ENCODE data around the gene NELL2.

Gene NELL2

GRCh38 chr12:44618946-44619345 lies 257.2 kb downstream of the NELL2 start:
- Mint-ChIP-seq H3K4me1 (no peaks in the 10 kb centered on the region), H3K36me3 (ENCODE audit: insufficient read depth) (peaks cover 2% of the 10 kb centered on the region), H3K27ac (ENCODE audit: low read depth) (no peak overlapping the region), H3K9me3 (no peaks in the 10 kb centered on the region), H3K4me3 (no peak overlapping the region), H3K27me3 (no peaks in the 10 kb centered on the region)
- ATAC-seq (replicated peaks; ENCODE audit: extremely low read depth, poor library complexity, severe bottlenecking): no peak
- DNase-seq (ENCODE audit: low spot score in 2 of 2): no peak

- no peaks in the 10 kb centered on the region for H3K27me3 Mint-ChIP-seq
- no peak overlapping the region for H3K27ac Mint-ChIP-seq (ENCODE audit: low read depth)
- H3K9me3 Mint-ChIP-seq: no peaks in the 10 kb centered on the region
- DNase-seq (ENCODE audit: low spot score in 2 of 2): no peak
- ATAC-seq (replicated peaks; ENCODE audit: extremely low read depth, poor library complexity, severe bottlenecking): no peak
- no peaks in the 10 kb centered on the region for H3K4me1 Mint-ChIP-seq
- no peak overlapping the region for H3K4me3 Mint-ChIP-seq
- peaks cover 2% of the 10 kb centered on the region for H3K36me3 Mint-ChIP-seq (ENCODE audit: insufficient read depth)
Measured at GRCh38 chr12:44616402-44616801, 259.7 kb downstream of the NELL2 start.

- DNase-seq (ENCODE audit: low spot score in 2 of 2) (no peak), ATAC-seq (replicated peaks; ENCODE audit: extremely low read depth, poor library complexity, severe bottlenecking) (no peak)
- H3K4me3 Mint-ChIP-seq: no peak overlapping the region
- H3K27ac Mint-ChIP-seq (ENCODE audit: low read depth): no peak overlapping the region
- no peaks in the 10 kb centered on the region for H3K27me3 Mint-ChIP-seq
- no peaks in the 10 kb centered on the region for H3K4me1 Mint-ChIP-seq
- no peaks in the 10 kb centered on the region for H3K9me3 Mint-ChIP-seq
- H3K36me3 Mint-ChIP-seq (ENCODE audit: insufficient read depth): peaks cover 6% of the 10 kb centered on the region
Measured at GRCh38 chr12:44611538-44611937, 264.6 kb downstream of the NELL2 start.

GRCh38 chr12:44603701-44604100 lies 272.4 kb downstream of the NELL2 start:
- ATAC-seq (replicated peaks; ENCODE audit: extremely low read depth, poor library complexity, severe bottlenecking) (no peak), DNase-seq (ENCODE audit: low spot score in 2 of 2) (no peak)
- H3K27me3 Mint-ChIP-seq: no peaks in the 10 kb centered on the region
- peaks cover 9% of the 10 kb centered on the region for H3K36me3 Mint-ChIP-seq (ENCODE audit: insufficient read depth)
- H3K4me3 Mint-ChIP-seq: no peak overlapping the region
- H3K9me3 Mint-ChIP-seq: no peaks in the 10 kb centered on the region
- no peak overlapping the region for H3K27ac Mint-ChIP-seq (ENCODE audit: low read depth)
- no peaks in the 10 kb centered on the region for H3K4me1 Mint-ChIP-seq

GRCh38 chr12:44592626-44593025 lies 283.5 kb downstream of the NELL2 start:
- DNase-seq (ENCODE audit: low spot score in 2 of 2) (no peak), ATAC-seq (replicated peaks; ENCODE audit: extremely low read depth, poor library complexity, severe bottlenecking) (no peak)
- Mint-ChIP-seq H3K36me3 (ENCODE audit: insufficient read depth) (peaks cover 9% of the 10 kb centered on the region), H3K9me3 (no peaks in the 10 kb centered on the region), H3K27me3 (no peaks in the 10 kb centered on the region), H3K4me3 (no peak overlapping the region), H3K27ac (ENCODE audit: low read depth) (no peak overlapping the region), H3K4me1 (peaks cover 5% of the 10 kb centered on the region)

- H3K36me3 Mint-ChIP-seq (ENCODE audit: insufficient read depth): peaks cover 7% of the 10 kb centered on the region
- H3K27ac Mint-ChIP-seq (ENCODE audit: low read depth): no peak overlapping the region
- H3K4me1 Mint-ChIP-seq: peaks cover 5% of the 10 kb centered on the region
- H3K9me3 Mint-ChIP-seq: no peaks in the 10 kb centered on the region
- no peak for DNase-seq (ENCODE audit: low spot score in 2 of 2)
- no peak overlapping the region for H3K4me3 Mint-ChIP-seq
- H3K27me3 Mint-ChIP-seq: no peaks in the 10 kb centered on the region
- ATAC-seq (replicated peaks; ENCODE audit: extremely low read depth, poor library complexity, severe bottlenecking): no peak
Measured at GRCh38 chr12:44589697-44590096, 286.4 kb downstream of the NELL2 start.

- Mint-ChIP-seq H3K4me3 (no peak overlapping the region), H3K27ac (ENCODE audit: low read depth) (no peak overlapping the region), H3K27me3 (no peaks in the 10 kb centered on the region), H3K4me1 (peaks cover 5% of the 10 kb centered on the region), H3K9me3 (no peaks in the 10 kb centered on the region), H3K36me3 (ENCODE audit: insufficient read depth) (peaks cover 7% of the 10 kb centered on the region)
- ATAC-seq (replicated peaks; ENCODE audit: extremely low read depth, poor library complexity, severe bottlenecking) (no peak), DNase-seq (ENCODE audit: low spot score in 2 of 2) (no peak)
Measured at GRCh38 chr12:44588651-44589050, 287.5 kb downstream of the NELL2 start.

- DNase-seq (ENCODE audit: low spot score in 2 of 2): no peak
- Mint-ChIP-seq H3K27ac (ENCODE audit: low read depth) (no peak overlapping the region), H3K4me3 (no peak overlapping the region), H3K27me3 (no peaks in the 10 kb centered on the region), H3K4me1 (no peaks in the 10 kb centered on the region), H3K9me3 (no peaks in the 10 kb centered on the region), H3K36me3 (ENCODE audit: insufficient read depth) (peaks cover 5% of the 10 kb centered on the region)
- no peak for ATAC-seq (replicated peaks; ENCODE audit: extremely low read depth, poor library complexity, severe bottlenecking)
Measured at GRCh38 chr12:44584625-44585024, 291.5 kb downstream of the NELL2 start.

GRCh38 chr12:44582521-44582920 lies 293.6 kb downstream of the NELL2 start:
- H3K27me3 Mint-ChIP-seq: no peaks in the 10 kb centered on the region
- no peaks in the 10 kb centered on the region for H3K4me1 Mint-ChIP-seq
- peaks cover 3% of the 10 kb centered on the region for H3K36me3 Mint-ChIP-seq (ENCODE audit: insufficient read depth)
- no peak overlapping the region for H3K27ac Mint-ChIP-seq (ENCODE audit: low read depth)
- ATAC-seq (replicated peaks; ENCODE audit: extremely low read depth, poor library complexity, severe bottlenecking): no peak
- no peak overlapping the region for H3K4me3 Mint-ChIP-seq
- no peak for DNase-seq (ENCODE audit: low spot score in 2 of 2)
- H3K9me3 Mint-ChIP-seq: no peaks in the 10 kb centered on the region

GRCh38 chr12:44581642-44582242 lies 294.4 kb downstream of the NELL2 start:
- no peaks in the 10 kb centered on the region for H3K27me3 Mint-ChIP-seq
- H3K4me1 Mint-ChIP-seq: no peaks in the 10 kb centered on the region
- no peak overlapping the region for H3K27ac Mint-ChIP-seq (ENCODE audit: low read depth)
- no peak for ATAC-seq (replicated peaks; ENCODE audit: extremely low read depth, poor library complexity, severe bottlenecking)
- no peaks in the 10 kb centered on the region for H3K9me3 Mint-ChIP-seq
- H3K4me3 Mint-ChIP-seq: no peak overlapping the region
- H3K36me3 Mint-ChIP-seq (ENCODE audit: insufficient read depth): peaks cover 3% of the 10 kb centered on the region
- no peak for DNase-seq (ENCODE audit: low spot score in 2 of 2)

- Mint-ChIP-seq H3K9me3 (no peaks in the 10 kb centered on the region), H3K4me3 (no peak overlapping the region), H3K36me3 (ENCODE audit: insufficient read depth) (peaks cover 2% of the 10 kb centered on the region), H3K27ac (ENCODE audit: low read depth) (no peak overlapping the region), H3K4me1 (no peaks in the 10 kb centered on the region), H3K27me3 (no peaks in the 10 kb centered on the region)
- DNase-seq (ENCODE audit: low spot score in 2 of 2): no peak
- no peak for ATAC-seq (replicated peaks; ENCODE audit: extremely low read depth, poor library complexity, severe bottlenecking)
Measured at GRCh38 chr12:44574586-44574985, 301.5 kb downstream of the NELL2 start.

- Mint-ChIP-seq H3K4me1 (no peaks in the 10 kb centered on the region), H3K36me3 (ENCODE audit: insufficient read depth) (peaks cover 2% of the 10 kb centered on the region), H3K9me3 (no peaks in the 10 kb centered on the region), H3K27ac (ENCODE audit: low read depth) (no peak overlapping the region), H3K4me3 (no peak overlapping the region), H3K27me3 (no peaks in the 10 kb centered on the region)
- ATAC-seq (replicated peaks; ENCODE audit: extremely low read depth, poor library complexity, severe bottlenecking) (no peak), DNase-seq (ENCODE audit: low spot score in 2 of 2) (no peak)
Measured at GRCh38 chr12:44573723-44574122, 302.4 kb downstream of the NELL2 start.

GRCh38 chr12:44571006-44571550 lies 305.0 kb downstream of the NELL2 start:
- DNase-seq (ENCODE audit: low spot score in 2 of 2): no peak
- Mint-ChIP-seq H3K36me3 (ENCODE audit: insufficient read depth) (peaks cover 3% of the 10 kb centered on the region), H3K4me1 (no peaks in the 10 kb centered on the region), H3K9me3 (no peaks in the 10 kb centered on the region), H3K4me3 (no peak overlapping the region), H3K27me3 (no peaks in the 10 kb centered on the region), H3K27ac (ENCODE audit: low read depth) (no peak overlapping the region)
- no peak for ATAC-seq (replicated peaks; ENCODE audit: extremely low read depth, poor library complexity, severe bottlenecking)
